Activated CD4-positive, alpha-beta T cell treated with anti-CD3 and anti-CD28 coated beads for 36 hours (primary cell): ENCODE measurements around the gene CMIP. TPM values are rescaled to one million over a fixed set of nuclear protein-coding genes. Genes with fewer than 3 reads are reported as not detected.

Experiments
- ATAC-seq: fragments of 200-7000 bp; cut with Tn5 transposase; one replicate; pipeline ENCODE4 v1.10.0; 2021; ENCODE audit warnings: mild to moderate bottlenecking, moderate library complexity
- CTCF ChIA-PET: fragments of 350-600 bp; sonication (Branson Sonifier 250); formaldehyde crosslinking; loops from one replicate; lab custom pipeline; 2021; ENCODE audit warnings: antibody characterized with exemption; lab: Charles Lee
- POLR2A ChIA-PET: fragments of 350-600 bp; sonication (Branson Sonifier 250); formaldehyde crosslinking; loops from one replicate; lab custom pipeline; 2021; ENCODE audit warnings: antibody characterized with exemption, inconsistent platforms; lab: Charles Lee
- DNase-seq: peaks from one replicate; pipeline ENCODE4 v3.0.0-alpha.2; 2020
- H3K27ac Mint-ChIP-seq: one replicate; pipeline ENCODE4 v1.8.0; 2021; ENCODE audit warnings: mixed read lengths
- H3K27me3 Mint-ChIP-seq: one replicate; pipeline ENCODE4 v1.8.0; 2021; ENCODE audit warnings: mixed read lengths
- H3K36me3 Mint-ChIP-seq: one replicate; pipeline ENCODE4 v1.8.0; 2021; ENCODE audit warnings: low read depth, mixed read lengths
- H3K4me1 Mint-ChIP-seq: one replicate; pipeline ENCODE4 v1.8.0; 2021; ENCODE audit warnings: mixed read lengths
- H3K4me3 Mint-ChIP-seq: one replicate; pipeline ENCODE4 v1.8.0; 2021; ENCODE audit warnings: mild to moderate bottlenecking, moderate library complexity, mixed read lengths
- H3K9me3 Mint-ChIP-seq: one replicate; pipeline ENCODE4 v1.8.0; 2021; ENCODE audit warnings: low read depth, mixed read lengths
- intact Hi-C, 2 experiments: fragments of 100-400 bp; cut with DNase I in 1 of 2; cut with micrococcal nuclease in 1 of 2; formaldehyde crosslinking; loops; one replicate each; pipeline versions ENCODE4 v1.14.2 to v1.15.1; 2022 to 2024; cut with DNase I, micrococcal nuclease
- total RNA-seq, 2 experiments: library from RNA; stranded (reverse); gene quantifications; one replicate each; pipeline ENCODE4 v1.2.3, GENCODE V29; 2021

The CMIP gene
- total RNA-seq, 2 experiments from 2014 or later: 39.1 to 40.3 TPM

GRCh38 chr16:81493755-81494433 lies 49.3 kb downstream of the CMIP start:
- no peaks in the 10 kb centered on the region for H3K27me3 Mint-ChIP-seq
- DNase-seq: peak; percentile 80
- intact Hi-C loops: no loop called here
- peaks cover 33% of the 10 kb centered on the region for H3K4me1 Mint-ChIP-seq
- POLR2A ChIA-PET: interaction anchor here (0.6 kb wide), 1 partner anchor 31 kb away, joined by 3 read pairs; no protein-coding TSS in a partner anchor
- no peak overlapping the region for H3K4me3 Mint-ChIP-seq
- H3K9me3 Mint-ChIP-seq: no peaks in the 10 kb centered on the region
- H3K36me3 Mint-ChIP-seq: peaks cover 4% of the 10 kb centered on the region
- no peak overlapping the region for H3K27ac Mint-ChIP-seq
- peak; percentile 97 for ATAC-seq
- CTCF ChIA-PET: interaction anchor here (1.3 kb wide), 1 partner anchor 42 kb away, joined by 4 read pairs; no protein-coding TSS in a partner anchor

GRCh38 chr16:81494434-81494806 lies 49.8 kb downstream of the CMIP start:
- H3K9me3 Mint-ChIP-seq: no peaks in the 10 kb centered on the region
- H3K4me3 Mint-ChIP-seq: no peak overlapping the region
- H3K27ac Mint-ChIP-seq: no peak overlapping the region
- ChIA-PET CTCF (interaction anchor here (1.3 kb wide), 1 partner anchor 43 kb away, joined by 4 read pairs; no protein-coding TSS in a partner anchor), POLR2A (interaction anchor here (0.6 kb wide), 1 partner anchor 32 kb away, joined by 3 read pairs; no protein-coding TSS in a partner anchor)
- intact Hi-C loops: no loop called here
- ATAC-seq (no peak), DNase-seq (no peak)
- peaks cover 37% of the 10 kb centered on the region for H3K4me1 Mint-ChIP-seq
- H3K36me3 Mint-ChIP-seq: peaks cover 4% of the 10 kb centered on the region
- H3K27me3 Mint-ChIP-seq: no peaks in the 10 kb centered on the region

- Mint-ChIP-seq H3K27me3 (no peaks in the 10 kb centered on the region), H3K4me3 (no peak overlapping the region), H3K27ac (no peak overlapping the region), H3K9me3 (no peaks in the 10 kb centered on the region), H3K4me1 (peaks cover 40% of the 10 kb centered on the region), H3K36me3 (peaks cover 4% of the 10 kb centered on the region)
- POLR2A ChIA-PET: no interaction called here
- no peak for ATAC-seq
- CTCF ChIA-PET: no interaction called here
- intact Hi-C loops: no loop called here
- no peak for DNase-seq
Measured at GRCh38 chr16:81494888-81495287, 50.3 kb downstream of the CMIP start.

- H3K27ac Mint-ChIP-seq: no peak overlapping the region
- DNase-seq: no peak
- H3K27me3 Mint-ChIP-seq: no peaks in the 10 kb centered on the region
- no peaks in the 10 kb centered on the region for H3K9me3 Mint-ChIP-seq
- no peak overlapping the region for H3K4me3 Mint-ChIP-seq
- POLR2A ChIA-PET: no interaction called here
- peaks cover 4% of the 10 kb centered on the region for H3K36me3 Mint-ChIP-seq
- intact Hi-C loops: no loop called here
- H3K4me1 Mint-ChIP-seq: peaks cover 44% of the 10 kb centered on the region
- ATAC-seq: no peak
- CTCF ChIA-PET: no interaction called here
Measured at GRCh38 chr16:81495321-81496234, 51.0 kb downstream of the CMIP start.

- no peaks in the 10 kb centered on the region for H3K9me3 Mint-ChIP-seq
- H3K4me3 Mint-ChIP-seq: no peak overlapping the region
- H3K27me3 Mint-ChIP-seq: no peaks in the 10 kb centered on the region
- ATAC-seq (no peak), DNase-seq (no peak)
- intact Hi-C loops: no loop called here
- H3K27ac Mint-ChIP-seq: no peak overlapping the region
- peaks cover 4% of the 10 kb centered on the region for H3K36me3 Mint-ChIP-seq
- peaks cover 51% of the 10 kb centered on the region for H3K4me1 Mint-ChIP-seq
- POLR2A ChIA-PET: no interaction called here
- CTCF ChIA-PET: no interaction called here
Measured at GRCh38 chr16:81496321-81496720, 51.7 kb downstream of the CMIP start.

GRCh38 chr16:81496742-81497141 lies 52.1 kb downstream of the CMIP start:
- Mint-ChIP-seq H3K36me3 (peaks cover 4% of the 10 kb centered on the region), H3K4me1 (peaks cover 51% of the 10 kb centered on the region), H3K9me3 (no peaks in the 10 kb centered on the region), H3K4me3 (no peak overlapping the region), H3K27me3 (no peaks in the 10 kb centered on the region), H3K27ac (no peak overlapping the region)
- ATAC-seq (no peak), DNase-seq (no peak)
- ChIA-PET POLR2A (no interaction called here), CTCF (interaction anchor here (0.6 kb wide), 1 partner anchor 168 kb away, joined by 3 read pairs; no protein-coding TSS in a partner anchor)
- intact Hi-C loops: no loop called here

- POLR2A ChIA-PET: no interaction called here
- ATAC-seq: peak; percentile 27
- H3K36me3 Mint-ChIP-seq: peaks cover 4% of the 10 kb centered on the region
Measured at GRCh38 chr16:81497690-81498089, 53.1 kb downstream of the CMIP start.

GRCh38 chr16:81498351-81498750 lies 53.7 kb downstream of the CMIP start:
- no peak for DNase-seq
- Mint-ChIP-seq H3K4me3 (no peak overlapping the region), H3K27ac (no peak overlapping the region), H3K36me3 (peaks cover 4% of the 10 kb centered on the region), H3K4me1 (peaks cover 48% of the 10 kb centered on the region), H3K27me3 (no peaks in the 10 kb centered on the region), H3K9me3 (no peaks in the 10 kb centered on the region)
- intact Hi-C loops: no loop called here
- no peak for ATAC-seq
- ChIA-PET CTCF (no interaction called here), POLR2A (no interaction called here)

More at GRCh38 chr16:81497690-81498089, 53.1 kb downstream of the CMIP start:
- intact Hi-C loops: no loop called here
- CTCF ChIA-PET: no interaction called here
- peak; percentile 29 for DNase-seq
- no peaks in the 10 kb centered on the region for H3K9me3 Mint-ChIP-seq
- H3K4me1 Mint-ChIP-seq: peaks cover 51% of the 10 kb centered on the region
- peak overlapping the region; percentile 5 for H3K27ac Mint-ChIP-seq
- no peaks in the 10 kb centered on the region for H3K27me3 Mint-ChIP-seq
- no peak overlapping the region for H3K4me3 Mint-ChIP-seq

GRCh38 chr16:81499576-81500380 lies 55.2 kb downstream of the CMIP start:
- ATAC-seq (no peak), DNase-seq (no peak)
- ChIA-PET CTCF (interaction anchor here (0.6 kb wide), 2 partner anchors 15 to 173 kb away, joined by 3 read pairs; no protein-coding TSS in a partner anchor), POLR2A (no interaction called here)
- Mint-ChIP-seq H3K4me1 (peaks cover 40% of the 10 kb centered on the region), H3K36me3 (peaks cover 4% of the 10 kb centered on the region), H3K9me3 (no peaks in the 10 kb centered on the region), H3K4me3 (no peak overlapping the region), H3K27ac (no peak overlapping the region), H3K27me3 (no peaks in the 10 kb centered on the region)
- intact Hi-C loops: no loop called here

- H3K9me3 Mint-ChIP-seq: no peaks in the 10 kb centered on the region
- DNase-seq (no peak), ATAC-seq (no peak)
- H3K27ac Mint-ChIP-seq: no peak overlapping the region
- no peak overlapping the region for H3K4me3 Mint-ChIP-seq
- peaks cover 4% of the 10 kb centered on the region for H3K36me3 Mint-ChIP-seq
- no peaks in the 10 kb centered on the region for H3K27me3 Mint-ChIP-seq
- peaks cover 37% of the 10 kb centered on the region for H3K4me1 Mint-ChIP-seq
- ChIA-PET CTCF (no interaction called here), POLR2A (no interaction called here)
- intact Hi-C loops: no loop called here
Measured at GRCh38 chr16:81500833-81501521, 56.4 kb downstream of the CMIP start.
